H1 (cell line): ENCODE measurements around the gene SPTBN1.

Source experiments
- EZH2 ChIP-seq: fragments of 200-600 bp; sonication (generic); IDR thresholded peaks from 2 replicates; pipeline ENCODE4 v1.7.1; 2012; ENCODE audit warnings: low read depth, mild to moderate bottlenecking, moderate library complexity, low read length, inconsistent platforms; ENCODE audit not compliant: severe bottlenecking
- POLR2A ChIP-seq, 2 experiments: IDR thresholded peaks; 1 replicate in 1 of 2; 2 replicates in 1 of 2; pipeline ENCODE4 v1.6.1; 2011; ENCODE audit warnings: low read depth in 2 of 2, low read length in 2 of 2, mild to moderate bottlenecking in 2 of 2; ENCODE audit errors: control extremely low read depth in 1 of 2
- POLR2AphosphoS5 ChIP-seq: IDR thresholded peaks from 2 replicates; pipeline ENCODE4 v1.6.1; 2011; ENCODE audit warnings: low read depth, low read length
- RXRA ChIP-seq: IDR thresholded peaks from 2 replicates; pipeline ENCODE4 v1.6.1; 2011; ENCODE audit warnings: low read depth, mild to moderate bottlenecking, low read length, moderate library complexity; ENCODE audit not compliant: insufficient read depth
- SIN3A ChIP-seq, 2 experiments: IDR thresholded peaks in 1 of 2; conservative IDR thresholded peaks in 1 of 2; 2 replicates each; pipeline ENCODE4 v1.6.1; 2011 to 2012; ENCODE audit warnings: low read length in 2 of 2, improper control_type of control experiment in 1 of 2, low read depth in 1 of 2, mild to moderate bottlenecking in 1 of 2
- TAF1 ChIP-seq: IDR thresholded peaks from 2 replicates; pipeline ENCODE4 v1.6.1; 2011; ENCODE audit warnings: mild to moderate bottlenecking, low read depth, low read length
- TF ChIP-seq, protein P1 (sequence below), 3 experiments: IDR thresholded peaks; 1 replicate in 2 of 3; 2 replicates in 1 of 3; pipeline versions ENCODE4 v1.5.1 to v1.6.1; 2011; ENCODE audit warnings: low read length in 3 of 3, mild to moderate bottlenecking in 3 of 3, inconsistent platforms in 2 of 3, low read depth in 1 of 3, moderate library complexity in 1 of 3; ENCODE audit not compliant: insufficient read depth in 1 of 3; ENCODE audit errors: control extremely low read depth in 1 of 3
- TF ChIP-seq, protein P2 (sequence below): IDR thresholded peaks from 2 replicates; pipeline ENCODE4 v1.6.1; 2012; ENCODE audit warnings: inconsistent platforms

DNA sequence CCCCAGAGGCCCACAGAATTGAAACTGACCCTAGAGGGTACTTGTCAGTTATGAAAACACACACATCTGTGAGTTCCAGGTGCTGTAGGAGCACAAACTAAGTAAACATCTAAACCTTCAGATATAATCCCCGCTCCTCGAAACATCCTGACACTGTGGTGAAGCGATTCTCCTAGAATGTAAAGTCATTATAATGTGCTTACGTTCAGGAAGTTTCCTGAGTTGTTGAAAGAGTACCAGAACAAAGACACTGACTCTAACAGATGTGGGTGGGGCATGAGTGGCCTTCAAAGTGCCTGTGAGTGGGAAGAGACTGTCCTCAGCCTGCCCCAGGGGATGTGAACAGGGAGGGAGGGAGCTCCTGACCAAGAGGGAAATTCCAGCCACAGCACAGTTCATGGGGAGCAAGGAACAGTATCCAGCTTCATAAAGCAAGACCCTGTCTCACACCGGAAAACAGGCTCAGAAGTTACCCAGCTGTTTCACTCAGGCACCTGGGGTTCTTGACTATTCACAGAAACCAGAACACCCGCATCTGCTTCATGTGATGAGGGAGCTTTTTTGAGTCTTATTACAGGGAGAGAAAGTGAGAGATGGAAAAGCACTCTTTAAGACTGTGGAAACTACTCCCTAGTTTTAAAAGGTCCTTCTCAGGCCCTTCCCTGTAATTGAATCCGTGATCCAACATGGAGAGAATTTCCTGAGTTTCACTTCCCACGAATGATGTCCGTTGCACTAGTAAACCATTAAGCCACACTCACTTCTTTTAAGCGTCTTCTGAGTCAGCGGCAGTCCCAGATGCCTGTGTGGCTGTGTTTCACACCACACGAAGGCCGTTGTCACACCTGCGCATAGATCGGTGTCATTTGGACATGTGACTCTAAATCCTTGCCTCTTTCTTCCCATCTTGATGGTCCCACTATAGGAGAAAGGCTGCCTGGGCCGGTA is 178.7 kb downstream of the SPTBN1 start:
- TF ChIP-seq EZH2 (no peak), TAF1 (no peak), RXRA (no peak), POLR2AphosphoS5 (peak; percentile 22; the same call in 1 of the 2 replicates), SIN3A (conservative IDR thresholded peaks at IDR 0.05 in 1 of 2, IDR thresholded peaks at IDR 0.05 in 1 of 2; ENCODE audit: low read depth in 1 of 2, low read length in 2 of 2) (no peak), POLR2A (IDR thresholded peaks at IDR 0.05; ENCODE audit: control extremely low read depth in 1 of 2, low read depth in 2 of 2, low read length in 2 of 2) (no peak)
- TF ChIP-seq, protein P1, sequence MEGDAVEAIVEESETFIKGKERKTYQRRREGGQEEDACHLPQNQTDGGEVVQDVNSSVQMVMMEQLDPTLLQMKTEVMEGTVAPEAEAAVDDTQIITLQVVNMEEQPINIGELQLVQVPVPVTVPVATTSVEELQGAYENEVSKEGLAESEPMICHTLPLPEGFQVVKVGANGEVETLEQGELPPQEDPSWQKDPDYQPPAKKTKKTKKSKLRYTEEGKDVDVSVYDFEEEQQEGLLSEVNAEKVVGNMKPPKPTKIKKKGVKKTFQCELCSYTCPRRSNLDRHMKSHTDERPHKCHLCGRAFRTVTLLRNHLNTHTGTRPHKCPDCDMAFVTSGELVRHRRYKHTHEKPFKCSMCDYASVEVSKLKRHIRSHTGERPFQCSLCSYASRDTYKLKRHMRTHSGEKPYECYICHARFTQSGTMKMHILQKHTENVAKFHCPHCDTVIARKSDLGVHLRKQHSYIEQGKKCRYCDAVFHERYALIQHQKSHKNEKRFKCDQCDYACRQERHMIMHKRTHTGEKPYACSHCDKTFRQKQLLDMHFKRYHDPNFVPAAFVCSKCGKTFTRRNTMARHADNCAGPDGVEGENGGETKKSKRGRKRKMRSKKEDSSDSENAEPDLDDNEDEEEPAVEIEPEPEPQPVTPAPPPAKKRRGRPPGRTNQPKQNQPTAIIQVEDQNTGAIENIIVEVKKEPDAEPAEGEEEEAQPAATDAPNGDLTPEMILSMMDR (IDR thresholded peaks at IDR 0.05; ENCODE audit: control extremely low read depth in 1 of 3, insufficient read depth in 1 of 3, low read depth in 1 of 3, low read length in 3 of 3) = no peak
- TF ChIP-seq, protein P2, sequence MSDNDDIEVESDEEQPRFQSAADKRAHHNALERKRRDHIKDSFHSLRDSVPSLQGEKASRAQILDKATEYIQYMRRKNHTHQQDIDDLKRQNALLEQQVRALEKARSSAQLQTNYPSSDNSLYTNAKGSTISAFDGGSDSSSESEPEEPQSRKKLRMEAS = no peak
